Astrocyte (in vitro differentiated cells and primary cell): ENCODE measurements around the gene PIAS1. TPM values are rescaled to one million over a fixed set of nuclear protein-coding genes. Genes with fewer than 3 reads are reported as not detected.

Experiments used
- DNase-seq: peaks from one replicate; pipeline ENCODE4 v3.0.0-alpha.2; 2010; ENCODE audit warnings: low read depth
- FAIRE-seq: peaks from 2 replicates; lab custom pipeline; 2011; peaks lifted over from hg19 to GRCh38; lab: Jason Lieb, UNC
- H2AFZ ChIP-seq: 2 replicates; pipeline ENCODE4 v1.6.0; 2012; ENCODE audit warnings: low read depth, low read length, inconsistent platforms
- H3K27ac ChIP-seq: 2 replicates; pipeline ENCODE4 v1.5.1; 2011; ENCODE audit warnings: low read depth, low read length, inconsistent platforms
- H3K27me3 ChIP-seq: 2 replicates; pipeline ENCODE4 v1.6.0; 2011; ENCODE audit warnings: low read length, inconsistent platforms; ENCODE audit not compliant: insufficient read depth
- H3K36me3 ChIP-seq: 2 replicates; pipeline ENCODE4 v1.5.1; 2011; ENCODE audit warnings: low read length, inconsistent platforms; ENCODE audit not compliant: insufficient read depth
- H3K4me1 ChIP-seq: 2 replicates; pipeline ENCODE4 v1.5.1; 2011; ENCODE audit warnings: low read length, inconsistent platforms; ENCODE audit not compliant: insufficient read depth
- H3K4me2 ChIP-seq: 2 replicates; pipeline ENCODE4 v1.6.0; 2012; ENCODE audit warnings: low read length, inconsistent platforms
- H3K4me3 ChIP-seq: 2 replicates; pipeline ENCODE4 v1.5.1; 2011; ENCODE audit warnings: low read depth, mild to moderate bottlenecking, low read length, inconsistent platforms; ENCODE audit not compliant: insufficient read depth
- H3K79me2 ChIP-seq: 2 replicates; pipeline ENCODE4 v1.6.0; 2012; ENCODE audit warnings: mild to moderate bottlenecking, low read length, inconsistent platforms; ENCODE audit not compliant: insufficient read depth
- H3K9ac ChIP-seq: 2 replicates; pipeline ENCODE4 v1.6.0; 2012; ENCODE audit warnings: mild to moderate bottlenecking, low read length, inconsistent platforms
- H3K9me3 ChIP-seq: 2 replicates; pipeline ENCODE4 v1.5.1; 2012; ENCODE audit warnings: low read depth, mild to moderate bottlenecking, low read length, inconsistent platforms; ENCODE audit not compliant: insufficient read depth
- H4K20me1 ChIP-seq: 2 replicates; pipeline ENCODE4 v1.6.0; 2012; ENCODE audit warnings: low read length, inconsistent platforms; ENCODE audit not compliant: insufficient read depth
- H3K27ac Mint-ChIP-seq: one replicate; pipeline ENCODE4 v1.8.0; 2021; ENCODE audit warnings: mild to moderate bottlenecking, mixed read lengths; ENCODE audit not compliant: unreplicated experiment
- H3K27me3 Mint-ChIP-seq: one replicate; pipeline ENCODE4 v1.8.0; 2021; ENCODE audit warnings: low read depth, mixed read lengths; ENCODE audit not compliant: unreplicated experiment
- H3K36me3 Mint-ChIP-seq: one replicate; pipeline ENCODE4 v1.8.0; 2021; ENCODE audit warnings: low read depth, mixed read lengths; ENCODE audit not compliant: unreplicated experiment
- H3K4me1 Mint-ChIP-seq: one replicate; pipeline ENCODE4 v1.8.0; 2021; ENCODE audit warnings: low read depth, mixed read lengths; ENCODE audit not compliant: unreplicated experiment
- H3K4me3 Mint-ChIP-seq: one replicate; pipeline ENCODE4 v1.8.0; 2021; ENCODE audit warnings: mild to moderate bottlenecking, moderate library complexity, mixed read lengths; ENCODE audit not compliant: unreplicated experiment
- H3K9me3 Mint-ChIP-seq: one replicate; pipeline ENCODE4 v1.8.0; 2021; ENCODE audit warnings: mild to moderate bottlenecking, mixed read lengths; ENCODE audit not compliant: unreplicated experiment
- CTCF ChIP-seq: IDR thresholded peaks from 2 replicates; pipeline ENCODE4 v1.5.1; 2011; ENCODE audit warnings: low read depth, mild to moderate bottlenecking, inconsistent platforms, low read length, moderate library complexity; ENCODE audit not compliant: insufficient read depth
- EZH2 ChIP-seq: IDR thresholded peaks from 2 replicates; pipeline ENCODE4 v1.6.1; 2012; ENCODE audit warnings: mild to moderate bottlenecking, low read length, inconsistent platforms; ENCODE audit not compliant: insufficient read depth
- total RNA-seq: library from RNA; stranded (reverse); gene quantifications from 2 replicates; pipeline ENCODE4 v1.2.1, GENCODE V29; 2021

PIAS1 gene
- total RNA-seq, 1 donor from 2014 or later: 30.2 TPM

DNA sequence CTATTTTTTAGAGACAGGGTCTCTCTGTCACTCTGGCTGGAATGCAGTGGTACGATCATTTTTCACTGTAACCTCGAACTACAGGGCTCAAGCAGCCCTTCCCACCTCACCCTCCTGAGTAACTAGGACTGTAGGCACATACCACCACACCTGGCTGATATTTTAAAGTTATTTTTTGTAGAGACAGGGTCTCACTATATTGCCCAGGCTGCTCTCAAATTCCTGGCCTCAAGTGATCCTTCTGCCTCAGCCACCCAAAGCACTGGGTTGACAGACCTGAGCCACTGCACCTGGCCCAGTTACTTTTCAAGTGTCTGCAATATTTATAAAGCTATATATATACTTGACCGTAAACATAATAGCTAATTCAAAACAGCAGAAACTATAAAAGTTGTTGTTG lies 75.0 kb downstream of the PIAS1 start:
- H3K4me3 Mint-ChIP-seq: no peak overlapping the region

DNA sequence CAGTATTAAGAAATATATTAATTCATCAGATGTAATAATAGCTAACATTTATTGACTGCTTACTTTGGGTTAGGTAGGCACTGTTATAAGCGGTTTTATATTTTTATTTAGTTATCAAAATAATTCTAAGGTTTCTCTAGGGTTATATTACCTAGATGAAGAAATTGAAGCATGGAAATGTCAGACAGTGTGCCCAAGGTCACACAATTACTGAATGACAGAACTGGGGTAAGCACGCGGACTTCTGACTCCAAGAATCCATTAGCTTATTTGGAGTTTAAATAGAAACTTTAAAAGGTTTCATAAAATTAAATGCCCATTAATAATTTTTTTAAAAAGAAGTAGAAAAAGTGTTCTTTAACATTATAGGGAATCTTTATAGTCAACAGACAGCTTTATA lies 76.7 kb downstream of the PIAS1 start:
- H3K4me1 Mint-ChIP-seq: no peaks in the 10 kb centered on the region
- H3K27me3 Mint-ChIP-seq: no peaks in the 10 kb centered on the region
- H3K36me3 ChIP-seq: no peaks in the 10 kb centered on the region
- H4K20me1 ChIP-seq: peaks cover 29% of the 10 kb centered on the region
- H3K27me3 ChIP-seq: no peaks in the 10 kb centered on the region
- no peak overlapping the region for H3K4me2 ChIP-seq
- no peaks in the 10 kb centered on the region for H3K9me3 ChIP-seq
- H3K9ac ChIP-seq: no peak overlapping the region
- H3K4me3 ChIP-seq: no peak overlapping the region
- H3K27ac Mint-ChIP-seq: no peak overlapping the region
- H3K36me3 Mint-ChIP-seq: no peaks in the 10 kb centered on the region
- H2AFZ ChIP-seq: no peak overlapping the region
- H3K4me1 ChIP-seq: no peaks in the 10 kb centered on the region
- TF ChIP-seq EZH2 (no peak), CTCF (no peak)
- H3K79me2 ChIP-seq: peaks cover 31% of the 10 kb centered on the region
- H3K4me3 Mint-ChIP-seq: no peak overlapping the region
- FAIRE-seq: no peak
- H3K27ac ChIP-seq: no peak overlapping the region
- DNase-seq: no peak
- H3K9me3 Mint-ChIP-seq: no peaks in the 10 kb centered on the region

More for the DNA sequence above, 75.0 kb downstream of the PIAS1 start:
- Histone ChIP-seq H3K9ac (no peak overlapping the region), H2AFZ (no peak overlapping the region), H4K20me1 (peaks cover 32% of the 10 kb centered on the region), H3K4me3 (no peak overlapping the region), H3K4me1 (no peaks in the 10 kb centered on the region), H3K27me3 (no peaks in the 10 kb centered on the region), H3K36me3 (no peaks in the 10 kb centered on the region), H3K9me3 (no peaks in the 10 kb centered on the region), H3K27ac (no peak overlapping the region), H3K79me2 (peaks cover 38% of the 10 kb centered on the region), H3K4me2 (no peak overlapping the region)
- DNase-seq: no peak
- no peaks in the 10 kb centered on the region for H3K4me1 Mint-ChIP-seq
- H3K27me3 Mint-ChIP-seq: no peaks in the 10 kb centered on the region
- no peaks in the 10 kb centered on the region for H3K36me3 Mint-ChIP-seq
- no peak for FAIRE-seq
- H3K27ac Mint-ChIP-seq: no peak overlapping the region
- TF ChIP-seq CTCF (no peak), EZH2 (no peak)
- no peaks in the 10 kb centered on the region for H3K9me3 Mint-ChIP-seq

GRCh38 chr15:68137096-68137495 lies 83.0 kb downstream of the PIAS1 start:
- Mint-ChIP-seq H3K4me3 (no peak overlapping the region), H3K27me3 (no peaks in the 10 kb centered on the region), H3K36me3 (no peaks in the 10 kb centered on the region), H3K4me1 (peaks cover 3% of the 10 kb centered on the region), H3K9me3 (no peaks in the 10 kb centered on the region), H3K27ac (no peak overlapping the region)
- Histone ChIP-seq H3K4me1 (no peaks in the 10 kb centered on the region), H3K79me2 (peaks cover 3% of the 10 kb centered on the region), H3K4me2 (no peak overlapping the region), H3K36me3 (no peaks in the 10 kb centered on the region), H3K9ac (no peak overlapping the region), H4K20me1 (peaks cover 24% of the 10 kb centered on the region), H3K27ac (no peak overlapping the region), H3K9me3 (no peaks in the 10 kb centered on the region), H3K4me3 (no peak overlapping the region), H2AFZ (no peak overlapping the region), H3K27me3 (no peaks in the 10 kb centered on the region)
- FAIRE-seq (no peak), DNase-seq (no peak)
- TF ChIP-seq CTCF (no peak), EZH2 (no peak)
